NB4 (cell line): ENCODE results near the gene KCNA3.

Experiments
- CTCF ChIP-seq: IDR thresholded peaks from one replicate; pipeline ENCODE4 v1.5.1; 2012; ENCODE audit warnings: low read depth, low read length
- MAX ChIP-seq: IDR thresholded peaks from 2 replicates; pipeline ENCODE4 v1.6.1; 2011; ENCODE audit warnings: low read depth, low read length
- MYC ChIP-seq: IDR thresholded peaks from 2 replicates; pipeline ENCODE4 v1.6.1; 2011; ENCODE audit warnings: low read depth, low read length
- POLR2A ChIP-seq: IDR thresholded peaks from 2 replicates; pipeline ENCODE4 v1.6.1; 2011; ENCODE audit warnings: mild to moderate bottlenecking; ENCODE audit not compliant: insufficient read length; ENCODE audit errors: extremely low read depth

DNA sequence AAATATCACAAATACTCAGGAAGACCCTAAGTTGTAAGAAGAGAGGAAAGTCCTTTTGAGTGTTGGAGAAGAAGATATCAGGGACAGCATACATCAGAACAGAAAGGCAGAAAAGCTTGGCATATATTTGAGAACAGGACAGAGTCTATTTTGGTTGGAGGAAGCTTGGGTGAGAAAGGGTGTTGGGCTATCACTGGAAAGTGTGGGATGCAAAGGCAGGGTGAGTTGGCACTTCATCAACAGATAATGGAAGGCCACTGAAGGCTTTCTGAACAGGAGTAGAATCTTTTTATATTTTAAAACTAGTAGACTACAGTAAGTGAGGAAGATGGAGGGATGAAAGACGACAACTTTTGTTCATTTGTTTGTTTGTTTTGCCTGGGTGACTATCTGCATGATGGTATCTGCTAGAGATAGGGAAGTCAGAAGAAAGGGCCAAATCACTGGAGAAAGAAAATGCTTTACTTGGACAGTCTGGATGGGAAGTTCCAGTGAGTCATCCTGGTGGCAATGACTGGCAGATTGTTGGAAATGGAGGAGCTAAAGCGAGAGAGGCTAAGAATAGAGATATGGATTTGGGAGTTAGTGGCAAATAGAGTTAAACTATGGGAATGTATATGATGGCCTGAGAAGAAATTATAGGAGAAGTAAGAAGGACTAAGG is 34.9 kb downstream of the KCNA3 start:
- TF ChIP-seq CTCF = no peak
- no peak for TF ChIP-seq POLR2A
- no peak for TF ChIP-seq MYC
- no peak for TF ChIP-seq MAX
